Kidney epithelial cell (primary cell): ENCODE measurements around the gene GRIK3. TPM values are rescaled to one million over a fixed set of nuclear protein-coding genes. Genes with fewer than 3 reads are reported as not detected.

Experiments
- DNase-seq: peaks from one replicate; pipeline ENCODE4 v3.0.0-alpha.2; 2010; ENCODE audit warnings: low read depth
- H3K27me3 ChIP-seq: 2 replicates; pipeline ENCODE4 v1.6.0; 2011; ENCODE audit warnings: low read length; ENCODE audit not compliant: control insufficient read depth, insufficient read depth
- H3K36me3 ChIP-seq: 2 replicates; pipeline ENCODE4 v1.5.1; 2011; ENCODE audit warnings: low read length; ENCODE audit not compliant: control insufficient read depth, insufficient read depth
- H3K4me3 ChIP-seq: 2 replicates; pipeline ENCODE4 v1.5.1; 2011; ENCODE audit warnings: low read depth, mild to moderate bottlenecking, control low read depth, low read length
- total RNA-seq: library from RNA; depleted of rRNA; stranded (reverse); fragments of >200 nt; gene quantifications from 2 replicates; pipeline ENCODE4 v1.2.3, GENCODE V29; 2015
- TF ChIP-seq, protein P1 (sequence below): IDR thresholded peaks from 2 replicates; pipeline ENCODE4 v1.5.1; 2011; ENCODE audit warnings: mild to moderate bottlenecking, moderate library complexity, low read length, control low read depth, inconsistent platforms; ENCODE audit not compliant: insufficient read depth, poor library complexity, severe bottlenecking

The GRIK3 gene
- total RNA-seq, 1 donor from 2014 or later: under 0.01 TPM

DNA sequence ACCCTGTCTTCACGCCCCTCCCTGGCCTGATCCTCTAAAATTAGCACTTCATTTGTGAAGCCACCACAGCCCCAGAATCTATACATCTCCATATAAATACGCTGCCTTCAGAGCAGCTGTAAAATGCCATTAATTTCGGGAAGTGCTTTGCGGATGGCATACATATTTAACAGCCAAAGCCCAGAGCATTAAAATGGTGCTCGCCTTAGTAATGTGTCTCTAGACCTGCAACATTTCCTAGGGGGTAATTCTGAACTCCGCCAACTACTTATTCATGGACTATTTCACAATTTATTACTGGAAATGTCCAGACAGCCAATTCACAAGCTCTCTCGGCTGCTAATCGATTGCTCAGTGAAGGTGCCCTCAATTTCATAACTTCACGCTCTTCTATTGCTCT is 189.4 kb downstream of the GRIK3 start:
- Histone ChIP-seq H3K36me3 (no peaks in the 10 kb centered on the region), H3K27me3 (no peaks in the 10 kb centered on the region), H3K4me3 (no peak overlapping the region)
- DNase-seq: no peak
- TF ChIP-seq, protein P1, sequence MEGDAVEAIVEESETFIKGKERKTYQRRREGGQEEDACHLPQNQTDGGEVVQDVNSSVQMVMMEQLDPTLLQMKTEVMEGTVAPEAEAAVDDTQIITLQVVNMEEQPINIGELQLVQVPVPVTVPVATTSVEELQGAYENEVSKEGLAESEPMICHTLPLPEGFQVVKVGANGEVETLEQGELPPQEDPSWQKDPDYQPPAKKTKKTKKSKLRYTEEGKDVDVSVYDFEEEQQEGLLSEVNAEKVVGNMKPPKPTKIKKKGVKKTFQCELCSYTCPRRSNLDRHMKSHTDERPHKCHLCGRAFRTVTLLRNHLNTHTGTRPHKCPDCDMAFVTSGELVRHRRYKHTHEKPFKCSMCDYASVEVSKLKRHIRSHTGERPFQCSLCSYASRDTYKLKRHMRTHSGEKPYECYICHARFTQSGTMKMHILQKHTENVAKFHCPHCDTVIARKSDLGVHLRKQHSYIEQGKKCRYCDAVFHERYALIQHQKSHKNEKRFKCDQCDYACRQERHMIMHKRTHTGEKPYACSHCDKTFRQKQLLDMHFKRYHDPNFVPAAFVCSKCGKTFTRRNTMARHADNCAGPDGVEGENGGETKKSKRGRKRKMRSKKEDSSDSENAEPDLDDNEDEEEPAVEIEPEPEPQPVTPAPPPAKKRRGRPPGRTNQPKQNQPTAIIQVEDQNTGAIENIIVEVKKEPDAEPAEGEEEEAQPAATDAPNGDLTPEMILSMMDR: no peak

DNA sequence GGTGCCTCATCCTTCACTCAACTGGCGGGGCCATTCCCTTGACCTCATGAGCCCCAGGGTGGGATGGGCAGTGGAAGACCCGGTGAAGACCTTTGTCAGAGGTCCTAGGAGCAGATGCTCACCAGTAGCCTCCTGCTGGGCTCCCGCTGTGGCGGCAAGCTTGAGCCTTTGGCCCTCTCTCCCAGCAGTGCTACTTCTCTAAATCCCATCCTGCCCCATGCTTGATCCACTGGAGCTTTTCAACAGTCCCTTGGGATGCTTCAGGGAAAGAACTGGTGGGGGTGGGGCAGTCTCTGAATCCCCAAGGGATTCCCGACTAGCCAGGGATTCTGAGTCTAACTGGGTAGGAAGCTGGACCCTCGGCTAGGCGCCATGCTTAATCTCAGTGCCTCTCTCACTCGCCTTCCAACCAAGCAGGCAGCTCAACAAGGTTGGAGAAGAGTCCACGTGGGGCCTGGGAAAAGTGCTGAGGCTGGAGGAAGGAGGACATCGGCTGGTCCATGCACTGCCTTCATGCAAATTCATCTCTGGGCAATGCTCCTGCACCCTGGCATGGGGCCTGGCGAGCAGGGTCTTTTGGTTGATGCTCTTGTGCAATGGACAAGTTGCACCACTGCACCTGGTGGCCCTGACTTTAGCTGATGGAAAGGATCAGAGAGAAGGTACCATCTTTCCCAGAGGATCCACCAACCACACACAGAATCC is 190.3 kb downstream of the GRIK3 start:
- Histone ChIP-seq H3K4me3 (no peak overlapping the region), H3K36me3 (no peaks in the 10 kb centered on the region), H3K27me3 (no peaks in the 10 kb centered on the region)
- TF ChIP-seq, protein P1: no peak
- no peak for DNase-seq

DNA sequence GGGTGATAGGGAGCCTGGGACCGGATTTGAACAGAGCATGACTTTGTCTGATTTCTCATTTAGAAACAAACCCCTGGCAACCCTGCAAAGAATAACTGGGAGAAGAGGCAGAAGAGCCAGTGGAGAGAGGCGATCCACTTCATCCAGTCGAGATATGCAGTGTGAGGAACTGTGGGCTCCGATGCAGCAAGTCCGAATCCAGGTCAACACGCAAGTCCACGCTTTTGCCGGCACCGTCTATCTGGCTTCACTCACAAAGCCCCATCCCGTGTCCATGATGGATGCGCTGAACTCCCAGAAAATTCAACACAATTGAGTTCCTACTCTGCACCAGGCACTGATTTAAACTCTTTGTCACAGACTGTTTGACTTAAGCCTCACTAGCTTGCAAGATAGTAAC is 191.3 kb downstream of the GRIK3 start:
- no peaks in the 10 kb centered on the region for H3K27me3 ChIP-seq
- H3K36me3 ChIP-seq: no peaks in the 10 kb centered on the region
- DNase-seq: no peak
- H3K4me3 ChIP-seq: no peak overlapping the region
- TF ChIP-seq, protein P1: no peak

DNA sequence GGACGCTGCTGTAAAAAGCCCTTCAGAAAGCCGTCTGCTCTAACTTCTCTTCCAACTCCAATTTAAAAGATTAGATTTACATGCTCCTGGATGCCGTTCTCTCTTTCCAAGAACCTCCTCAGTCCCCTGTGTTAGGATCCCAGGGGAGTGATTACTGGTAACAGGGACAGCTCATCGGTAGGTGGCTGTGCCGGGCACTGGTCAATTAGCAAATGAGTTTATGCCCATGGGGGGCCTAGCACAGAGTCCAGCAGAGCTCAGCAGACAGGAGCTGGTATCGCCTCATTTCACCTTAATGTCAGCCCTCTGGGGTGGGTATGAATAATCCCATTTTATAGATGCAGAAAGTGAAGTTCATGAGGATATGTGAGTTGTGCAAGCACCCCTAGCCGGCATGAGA is 191.9 kb downstream of the GRIK3 start:
- Histone ChIP-seq H3K36me3 (no peaks in the 10 kb centered on the region), H3K27me3 (no peaks in the 10 kb centered on the region), H3K4me3 (no peak overlapping the region)
- DNase-seq: no peak
- TF ChIP-seq, protein P1: no peak

DNA sequence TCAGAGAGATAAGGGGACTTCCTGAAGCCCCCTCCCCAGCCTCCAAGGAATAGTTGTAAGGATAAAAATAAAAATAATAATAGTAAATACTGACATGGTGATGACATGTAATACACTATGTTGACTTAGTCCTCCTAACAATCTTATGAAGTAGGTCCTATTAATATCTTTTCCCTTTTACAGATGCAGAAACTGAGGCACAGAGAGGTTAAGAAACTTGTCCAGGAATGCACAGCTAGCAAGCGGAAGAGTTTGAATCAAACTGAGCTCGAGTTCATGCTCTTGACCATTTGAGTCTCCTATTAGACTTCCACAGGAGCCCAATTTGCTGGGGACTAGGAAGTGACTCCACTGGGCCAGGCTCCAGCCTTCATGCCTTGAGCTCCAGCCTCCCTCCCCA is 194.8 kb downstream of the GRIK3 start:
- no peak overlapping the region for H3K4me3 ChIP-seq
- TF ChIP-seq, protein P1: no peak
- no peak for DNase-seq
- H3K27me3 ChIP-seq: no peaks in the 10 kb centered on the region
- H3K36me3 ChIP-seq: no peaks in the 10 kb centered on the region

DNA sequence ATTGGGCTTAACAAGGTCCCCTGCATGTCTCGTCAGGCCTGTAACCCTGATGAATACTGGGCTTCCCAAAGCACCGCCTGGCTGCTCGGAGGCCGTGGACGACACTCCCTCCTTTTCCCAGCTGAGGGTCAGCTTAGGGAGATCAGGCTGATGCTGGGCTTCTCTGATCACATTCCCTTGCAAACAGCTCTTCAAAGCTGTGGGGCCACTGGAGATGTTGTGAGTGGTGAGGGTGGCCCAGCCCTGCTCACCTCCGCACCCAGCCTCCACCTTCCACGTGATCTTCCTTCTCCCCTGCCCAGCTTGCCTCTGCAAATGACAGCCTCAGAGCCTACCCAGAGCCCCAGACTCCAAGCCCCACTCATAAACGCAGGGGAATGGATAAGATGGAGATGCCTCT is 195.4 kb downstream of the GRIK3 start:
- Histone ChIP-seq H3K36me3 (no peaks in the 10 kb centered on the region), H3K27me3 (no peaks in the 10 kb centered on the region), H3K4me3 (no peak overlapping the region)
- DNase-seq: no peak
- TF ChIP-seq, protein P1: no peak
